GM12801 (cell line): Measurements from ENCODE around the gene ADK.

ENCODE experiments used
- CTCF ChIP-seq: IDR thresholded peaks from one replicate; pipeline ENCODE4 v1.5.1; 2011; ENCODE audit warnings: control low read depth; ENCODE audit not compliant: insufficient read length; ENCODE audit errors: extremely low read depth

The ADK gene

GRCh38 chr10:74644738-74645137 lies 493.7 kb downstream of the ADK start:
- TF ChIP-seq CTCF = no peak

- TF ChIP-seq CTCF = no peak
Observed at GRCh38 chr10:74645692-74646091, 494.7 kb downstream of the ADK start.

GRCh38 chr10:74650613-74651012 lies 499.6 kb downstream of the ADK start:
- TF ChIP-seq CTCF = no peak

- TF ChIP-seq CTCF = no peak
Observed at GRCh38 chr10:74651565-74651964, 500.5 kb downstream of the ADK start.

- no peak for TF ChIP-seq CTCF
Observed at GRCh38 chr10:74652664-74653063, 501.6 kb downstream of the ADK start.

GRCh38 chr10:74658511-74658910 lies 507.5 kb downstream of the ADK start:
- no peak for TF ChIP-seq CTCF

GRCh38 chr10:74662635-74663034 lies 511.6 kb downstream of the ADK start:
- no peak for TF ChIP-seq CTCF

GRCh38 chr10:74669210-74669609 lies 518.2 kb downstream of the ADK start:
- TF ChIP-seq CTCF = no peak
